Osteoblast (primary cell): ENCODE data around the gene MTHFD1L. TPM values are rescaled to one million over a fixed set of nuclear protein-coding genes. Genes with fewer than 3 reads are reported as not detected.
"Not testable (repeated sequence)": the region's sequence is repeated elsewhere in the genome, so short reads cannot be mapped to it uniquely, and the experiment has no call there.

Source experiments
- DNase-seq: peaks from one replicate; pipeline ENCODE4 v3.0.0; 2011; ENCODE audit warnings: low spot score, mixed read lengths; ENCODE audit not compliant: insufficient read length; ENCODE audit errors: missing footprints
- H2AFZ ChIP-seq: 2 replicates; pipeline ENCODE4 v1.6.0; 2011; ENCODE audit warnings: mild to moderate bottlenecking, low read length
- H3K27ac ChIP-seq: 2 replicates; pipeline ENCODE4 v1.5.1; 2011; ENCODE audit warnings: mild to moderate bottlenecking, low read depth, low read length, moderate library complexity
- H3K27me3 ChIP-seq: 2 replicates; pipeline ENCODE4 v1.6.0; 2012; ENCODE audit warnings: mild to moderate bottlenecking, control low read depth, inconsistent platforms, low read length, moderate library complexity; ENCODE audit not compliant: insufficient read depth
- H3K36me3 ChIP-seq: 2 replicates; pipeline ENCODE4 v1.5.1; 2011; ENCODE audit warnings: mild to moderate bottlenecking, low read length, control low read depth, moderate library complexity; ENCODE audit not compliant: insufficient read depth
- H3K4me1 ChIP-seq: 2 replicates; pipeline ENCODE4 v1.5.1; 2011; ENCODE audit warnings: mild to moderate bottlenecking, low read length, control low read depth, moderate library complexity; ENCODE audit not compliant: insufficient read depth
- H3K4me2 ChIP-seq: 2 replicates; pipeline ENCODE4 v1.6.0; 2011; ENCODE audit warnings: mild to moderate bottlenecking, low read length; ENCODE audit not compliant: insufficient read depth
- H3K4me3 ChIP-seq: fragments of 200-600 bp; sonication (generic); 3 replicates; pipeline ENCODE4 v1.5.1; 2012; ENCODE audit warnings: mild to moderate bottlenecking, low read length, inconsistent platforms; ENCODE audit not compliant: insufficient read depth
- H3K79me2 ChIP-seq: 2 replicates; pipeline ENCODE4 v1.6.0; 2012; ENCODE audit warnings: mild to moderate bottlenecking, low read length, control low read depth, inconsistent platforms; ENCODE audit not compliant: insufficient read depth
- H3K9me3 ChIP-seq: 2 replicates; pipeline ENCODE4 v1.5.1; 2011; ENCODE audit warnings: low read depth, low read length, control low read depth
- H4K20me1 ChIP-seq: 2 replicates; pipeline ENCODE4 v1.6.0; 2012; ENCODE audit warnings: mild to moderate bottlenecking, low read length, control low read depth; ENCODE audit not compliant: insufficient read depth
- CTCF ChIP-seq: IDR thresholded peaks from 2 replicates; pipeline ENCODE4 v1.5.1; 2011; ENCODE audit warnings: mild to moderate bottlenecking, low read depth, low read length, moderate library complexity; ENCODE audit errors: extremely low read depth
- total RNA-seq: library from RNA; depleted of rRNA; stranded (reverse); fragments of >200 nt; gene quantifications from 2 replicates; pipeline ENCODE4 v1.2.3, GENCODE V29; 2012

MTHFD1L gene
- total RNA-seq = 56.8 and 58.0 TPM in 2 replicates

- TF ChIP-seq CTCF = no peak
- Histone ChIP-seq H3K4me3 (peak within 1 kb of the TSS; percentile 91), H2AFZ (peak within 1 kb of the TSS; percentile 9), H3K27ac (peak within 1 kb of the TSS; percentile 93), H3K79me2 (peaks cover 42% of the 10 kb centered on the region), H3K4me1 (peaks cover 15% of the 10 kb centered on the region), H4K20me1 (no peaks in the 10 kb centered on the region), H3K4me2 (peak within 1 kb of the TSS; percentile 89), H3K9me3 (no peaks in the 10 kb centered on the region), H3K36me3 (no peaks in the 10 kb centered on the region), H3K27me3 (no peaks in the 10 kb centered on the region)
- DNase-seq = peak; percentile 98
Observed at GRCh38 chr6:150865406-150866146, at the start of gene MTHFD1L. TSS of gene MTHFD1L (plus strand) at chr6:150865702. CDS start at chr6:150865823, 121 bp downstream.

GRCh38 chr6:150816554-150816953 is 48.9 kb upstream of the MTHFD1L start:
- not testable (repeated sequence) for H3K27ac ChIP-seq, H3K27me3 ChIP-seq, H3K4me3 ChIP-seq, H2AFZ ChIP-seq, H4K20me1 ChIP-seq, H3K36me3 ChIP-seq, H3K79me2 ChIP-seq, DNase-seq, H3K9me3 ChIP-seq, H3K4me2 ChIP-seq
- H3K4me1 ChIP-seq = peaks cover 13% of the 10 kb centered on the region

- Histone ChIP-seq H4K20me1 (no peaks in the 10 kb centered on the region), H3K27ac (no peak overlapping the region), H3K4me1 (no peaks in the 10 kb centered on the region), H3K9me3 (no peaks in the 10 kb centered on the region), H2AFZ (no peak overlapping the region), H3K36me3 (no peaks in the 10 kb centered on the region), H3K4me2 (no peak overlapping the region), H3K4me3 (no peak overlapping the region), H3K27me3 (no peaks in the 10 kb centered on the region), H3K79me2 (no peaks in the 10 kb centered on the region)
- TF ChIP-seq CTCF = no peak
- no peak for DNase-seq
Observed at GRCh38 chr6:150822932-150823331, 42.6 kb upstream of the MTHFD1L start.

- H3K4me3 ChIP-seq = no peak overlapping the region
- no peaks in the 10 kb centered on the region for H3K27me3 ChIP-seq
- H4K20me1 ChIP-seq = no peaks in the 10 kb centered on the region
- DNase-seq = no peak
- no peaks in the 10 kb centered on the region for H3K36me3 ChIP-seq
- H2AFZ ChIP-seq = no peak overlapping the region
- no peaks in the 10 kb centered on the region for H3K9me3 ChIP-seq
- peaks cover 3% of the 10 kb centered on the region for H3K4me1 ChIP-seq
- no peak overlapping the region for H3K4me2 ChIP-seq
- no peaks in the 10 kb centered on the region for H3K79me2 ChIP-seq
- no peak overlapping the region for H3K27ac ChIP-seq
- TF ChIP-seq CTCF = no peak
Observed at GRCh38 chr6:150826788-150827187, 38.7 kb upstream of the MTHFD1L start.

GRCh38 chr6:150828107-150828506 is 37.4 kb upstream of the MTHFD1L start:
- not testable (repeated sequence) for H3K36me3 ChIP-seq, DNase-seq, H3K4me2 ChIP-seq, H4K20me1 ChIP-seq, H3K4me3 ChIP-seq, H3K9me3 ChIP-seq, H2AFZ ChIP-seq, H3K79me2 ChIP-seq, H3K4me1 ChIP-seq, H3K27me3 ChIP-seq, H3K27ac ChIP-seq
